GM13976 (cell line): ENCODE results near the gene FAM180A.

Experiments used
- DNase-seq: peaks from one replicate; pipeline ENCODE4 v3.0.0; 2012; ENCODE audit warnings: low spot score
- in situ Hi-C: fragments of 300-500 bp; cut with MboI; formaldehyde crosslinking; loops from one replicate; pipeline ENCODE4 v1.12.0; 2022; ENCODE audit warnings: low sequenced_read_pairs, mixed read lengths, inconsistent platforms; ENCODE audit not compliant: unreplicated experiment
- TF ChIP-seq, protein P1 (sequence below): IDR thresholded peaks from 2 replicates; pipeline ENCODE4 v1.5.1; 2012; ENCODE audit warnings: borderline replicate concordance, mild to moderate bottlenecking; ENCODE audit not compliant: insufficient read depth; ENCODE audit errors: extremely low read depth, missing control alignments, control extremely low read depth

The FAM180A gene

DNA sequence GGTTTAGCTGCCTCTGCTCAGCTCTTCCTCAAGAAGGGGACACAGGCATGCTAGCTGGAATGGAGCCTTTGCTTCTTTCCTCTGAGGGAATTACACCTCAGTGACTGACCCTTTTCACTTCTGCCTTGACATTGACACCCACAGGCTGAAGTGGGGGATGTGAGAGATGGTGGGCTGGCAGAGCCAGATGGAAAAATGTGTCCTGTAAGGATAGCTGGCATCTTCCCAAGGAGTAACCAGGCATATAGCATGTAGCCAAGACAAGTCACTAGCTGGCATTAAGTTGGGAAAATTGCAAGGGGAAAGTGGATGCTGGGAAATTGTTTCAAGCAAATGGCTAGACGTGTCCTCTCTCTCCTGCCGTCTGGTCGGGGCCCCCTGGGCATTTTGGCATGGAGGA lies 66.4 kb downstream of the FAM180A start:
- TF ChIP-seq, protein P1, sequence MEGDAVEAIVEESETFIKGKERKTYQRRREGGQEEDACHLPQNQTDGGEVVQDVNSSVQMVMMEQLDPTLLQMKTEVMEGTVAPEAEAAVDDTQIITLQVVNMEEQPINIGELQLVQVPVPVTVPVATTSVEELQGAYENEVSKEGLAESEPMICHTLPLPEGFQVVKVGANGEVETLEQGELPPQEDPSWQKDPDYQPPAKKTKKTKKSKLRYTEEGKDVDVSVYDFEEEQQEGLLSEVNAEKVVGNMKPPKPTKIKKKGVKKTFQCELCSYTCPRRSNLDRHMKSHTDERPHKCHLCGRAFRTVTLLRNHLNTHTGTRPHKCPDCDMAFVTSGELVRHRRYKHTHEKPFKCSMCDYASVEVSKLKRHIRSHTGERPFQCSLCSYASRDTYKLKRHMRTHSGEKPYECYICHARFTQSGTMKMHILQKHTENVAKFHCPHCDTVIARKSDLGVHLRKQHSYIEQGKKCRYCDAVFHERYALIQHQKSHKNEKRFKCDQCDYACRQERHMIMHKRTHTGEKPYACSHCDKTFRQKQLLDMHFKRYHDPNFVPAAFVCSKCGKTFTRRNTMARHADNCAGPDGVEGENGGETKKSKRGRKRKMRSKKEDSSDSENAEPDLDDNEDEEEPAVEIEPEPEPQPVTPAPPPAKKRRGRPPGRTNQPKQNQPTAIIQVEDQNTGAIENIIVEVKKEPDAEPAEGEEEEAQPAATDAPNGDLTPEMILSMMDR: no peak
- in situ Hi-C loops: no loop called here
- DNase-seq: no peak

DNA sequence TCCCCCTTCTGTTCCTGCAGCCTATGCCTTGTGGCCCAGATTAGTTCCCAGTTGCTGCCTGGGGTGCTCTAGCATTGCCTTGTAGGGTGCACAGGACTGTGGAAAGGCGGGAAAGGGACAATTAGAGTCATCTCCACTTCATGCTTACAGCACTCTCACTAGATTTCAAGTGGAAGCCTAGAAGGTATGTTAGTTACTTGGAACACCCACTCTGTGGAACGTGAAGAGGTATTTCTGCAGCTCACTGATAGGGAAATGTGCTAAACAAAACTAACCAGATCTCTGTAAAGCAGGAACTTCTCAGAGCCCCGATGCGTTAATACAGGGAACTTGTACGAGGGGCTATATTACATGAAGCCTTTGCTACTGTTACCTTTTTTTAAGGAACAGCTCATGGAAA lies 66.9 kb downstream of the FAM180A start:
- in situ Hi-C loops: no loop called here
- TF ChIP-seq, protein P1: no peak
- no peak for DNase-seq
